Hepatocyte (in vitro differentiated cells): ENCODE results near the gene CFAP54. TPM values are rescaled to one million over a fixed set of nuclear protein-coding genes. Genes with fewer than 3 reads are reported as not detected.

ENCODE experiments used
- DNase-seq: peaks from one replicate; pipeline ENCODE4 v3.0.0-alpha.2; 2016; ENCODE audit warnings: low spot score
- H2AFZ ChIP-seq: fragments of 200-600 bp; sonication (generic); 2 replicates; pipeline ENCODE4 v1.6.0; 2016; ENCODE audit warnings: antibody characterized with exemption, mild to moderate bottlenecking
- H3K27ac ChIP-seq: fragments of 200-600 bp; sonication (generic); 2 replicates; pipeline ENCODE4 v1.5.1; 2016; ENCODE audit warnings: mild to moderate bottlenecking
- H3K27me3 ChIP-seq: fragments of 200-600 bp; sonication (generic); 2 replicates; pipeline ENCODE4 v1.6.1; 2016
- H3K36me3 ChIP-seq: fragments of 200-600 bp; sonication (generic); replicated peaks from 2 replicates; pipeline ENCODE4 v1.5.1; 2016; ENCODE audit warnings: low read depth; ENCODE audit not compliant: insufficient read depth
- H3K4me1 ChIP-seq: fragments of 200-600 bp; sonication (generic); 2 replicates; pipeline ENCODE4 v1.5.1; 2016; ENCODE audit warnings: mild to moderate bottlenecking, moderate library complexity; ENCODE audit not compliant: insufficient read depth
- H3K4me2 ChIP-seq: fragments of 200-600 bp; sonication (generic); 2 replicates; pipeline ENCODE4 v1.6.0; 2016
- H3K4me3 ChIP-seq: fragments of 200-600 bp; sonication (generic); 2 replicates; pipeline ENCODE4 v1.5.1; 2016; ENCODE audit warnings: mild to moderate bottlenecking
- H3K79me2 ChIP-seq: fragments of 200-600 bp; sonication (generic); 2 replicates; pipeline ENCODE4 v1.6.0; 2017; ENCODE audit warnings: mild to moderate bottlenecking
- H3K9me2 ChIP-seq: fragments of 200-600 bp; sonication (generic); replicated peaks from 2 replicates; pipeline ENCODE4 v1.6.0; 2017; ENCODE audit warnings: mild to moderate bottlenecking; ENCODE audit not compliant: insufficient read depth
- H3K9me3 ChIP-seq: fragments of 200-600 bp; sonication (generic); 2 replicates; pipeline ENCODE4 v1.5.1; 2016; ENCODE audit warnings: low read depth, mild to moderate bottlenecking
- H4K20me1 ChIP-seq: fragments of 200-600 bp; sonication (generic); 2 replicates; pipeline ENCODE4 v1.6.0; 2016; ENCODE audit warnings: mild to moderate bottlenecking; ENCODE audit not compliant: insufficient read depth, poor library complexity, severe bottlenecking
- CTCF ChIP-seq: fragments of 200-600 bp; sonication (generic); IDR thresholded peaks from 2 replicates; pipeline ENCODE4 v1.5.1; 2016; ENCODE audit warnings: antibody characterized with exemption, mild to moderate bottlenecking; ENCODE audit not compliant: poor library complexity
- EZH2 ChIP-seq: fragments of 200-600 bp; sonication (generic); IDR thresholded peaks from 2 replicates; pipeline ENCODE4 v1.6.1; 2016; ENCODE audit warnings: antibody characterized with exemption, mild to moderate bottlenecking, borderline replicate concordance
- EZH2phosphoT487 ChIP-seq: fragments of 200-600 bp; sonication (generic); IDR thresholded peaks from one replicate; pipeline ENCODE4 v1.6.1; 2018; ENCODE audit warnings: antibody characterized with exemption, mild to moderate bottlenecking, low read depth, moderate library complexity; ENCODE audit not compliant: unreplicated experiment, severe bottlenecking
- WGBS: methylation state at CpG from one replicate; pipeline ENCODE4 v1.1.6; 2016; ENCODE audit warnings: low lambda C conversion rate; ENCODE audit errors: missing lambda C conversion rate; 5-methylcytosine and 5-hydroxymethylcytosine counted together
- polyA plus RNA-seq: library from polyadenylated mRNA; unstranded; fragments of >200 nt; fragmentation: Nextera tagmentation; extraction: Ambion mirVana; gene quantifications from 2 replicates; pipeline ENCODE4 v1.2.1, GENCODE V29; 2016
- total RNA-seq: library from RNA; depleted of rRNA; stranded (reverse); fragments of >200 nt; gene quantifications from 2 replicates; pipeline ENCODE4 v1.2.3, GENCODE V29; 2014

Gene CFAP54
- total and polyA plus RNA-seq, 2 experiments from 2014 or later, result 0.64 to 0.67 TPM

DNA sequence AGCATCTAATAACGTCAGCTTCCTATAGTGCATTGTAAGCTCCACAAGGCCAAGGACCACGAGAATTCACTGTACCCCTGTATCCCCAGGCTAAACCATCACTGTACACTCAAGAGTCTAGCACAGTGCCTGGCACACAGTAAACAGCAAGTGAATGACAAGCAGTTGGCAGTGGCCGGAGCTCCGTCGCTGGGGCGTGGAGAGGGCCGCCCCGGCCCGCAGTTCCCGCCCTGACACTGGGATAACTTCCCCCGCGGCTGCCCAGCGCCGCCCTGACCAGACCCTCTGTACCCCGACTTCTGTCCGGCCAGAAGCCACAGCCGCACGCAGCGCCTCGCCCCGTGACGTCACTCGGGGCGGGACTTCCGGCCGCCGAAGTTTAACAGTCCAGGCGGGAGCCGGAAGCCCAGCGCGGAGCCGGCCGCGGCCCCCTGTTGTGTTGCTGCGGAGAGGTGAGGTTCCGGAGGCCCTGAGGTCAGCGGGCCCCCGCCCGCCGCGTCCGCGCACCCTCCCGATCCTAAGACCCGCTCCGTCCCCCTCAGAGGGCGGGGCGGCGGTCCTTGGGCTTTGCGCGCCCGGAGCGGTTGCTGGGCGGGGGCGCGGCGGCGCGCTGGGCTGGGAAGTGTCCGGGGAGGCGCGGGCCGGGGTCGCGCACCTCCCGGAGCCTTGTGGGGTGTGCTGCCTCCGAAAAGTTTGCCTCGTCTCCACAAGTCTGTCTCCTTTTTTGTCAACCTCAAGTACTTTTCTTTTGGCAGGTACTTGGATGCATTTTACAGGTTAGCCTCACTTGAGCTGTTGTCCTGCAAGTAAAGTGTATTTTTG lies 417.7 kb downstream of the CFAP54 start, which contains the start of gene NEDD1:
TSS of gene NEDD1 (plus strand) at position 409 of the 822 bp plus-strand sequence. CDS start 2,503 bp downstream, outside the sequence.
- H3K36me3 ChIP-seq, result no peaks in the 10 kb centered on the region
- H4K20me1 ChIP-seq, result no peaks in the 10 kb centered on the region
- whole genome bisulfite sequencing, result 3% methylated on average over 55 of the region's 68 CpGs
- no peaks in the 10 kb centered on the region for H3K9me3 ChIP-seq
- H3K27ac ChIP-seq, result peak within 1 kb of the TSS; percentile 89
- no peaks in the 10 kb centered on the region for H3K4me1 ChIP-seq
- no peaks in the 10 kb centered on the region for H3K9me2 ChIP-seq
- DNase-seq, result peak; percentile 91
- H3K4me2 ChIP-seq, result peak within 1 kb of the TSS; percentile 91
- H3K79me2 ChIP-seq, result peaks cover 41% of the 10 kb centered on the region
- peak within 1 kb of the TSS; percentile 92 for H3K4me3 ChIP-seq
- peak within 1 kb of the TSS; percentile 99 for H2AFZ ChIP-seq
- no peak for TF ChIP-seq EZH2phosphoT487
- TF ChIP-seq EZH2, result no peak
- no peak for TF ChIP-seq CTCF
- H3K27me3 ChIP-seq, result no peaks in the 10 kb centered on the region

- peak overlapping the region; percentile 92 for H3K4me3 ChIP-seq
- H3K9me3 ChIP-seq, result no peaks in the 10 kb centered on the region
- no peaks in the 10 kb centered on the region for H4K20me1 ChIP-seq
- H3K27me3 ChIP-seq, result no peaks in the 10 kb centered on the region
- H3K79me2 ChIP-seq, result peaks cover 41% of the 10 kb centered on the region
- H3K4me1 ChIP-seq, result no peaks in the 10 kb centered on the region
- peak overlapping the region; percentile 91 for H3K4me2 ChIP-seq
- no peaks in the 10 kb centered on the region for H3K9me2 ChIP-seq
- peak; percentile 33 for DNase-seq
- WGBS, result 9% methylated on average over 23 of the region's 23 CpGs
- H2AFZ ChIP-seq, result peak overlapping the region; percentile 99
- no peak for TF ChIP-seq EZH2phosphoT487
- TF ChIP-seq CTCF, result no peak
- TF ChIP-seq EZH2, result no peak
- H3K36me3 ChIP-seq, result no peaks in the 10 kb centered on the region
- H3K27ac ChIP-seq, result peak overlapping the region; percentile 89
Measured at GRCh38 chr12:96907671-96908422, 418.5 kb downstream of the CFAP54 start.

- no peak for TF ChIP-seq EZH2
- TF ChIP-seq CTCF, result no peak
- no peak for TF ChIP-seq EZH2phosphoT487
- H4K20me1 ChIP-seq, result no peaks in the 10 kb centered on the region
- peaks cover 41% of the 10 kb centered on the region for H3K79me2 ChIP-seq
- peak overlapping the region; percentile 91 for H3K4me2 ChIP-seq
- no peaks in the 10 kb centered on the region for H3K4me1 ChIP-seq
- H3K27ac ChIP-seq, result no peak overlapping the region
- no peak overlapping the region for H3K4me3 ChIP-seq
- no peaks in the 10 kb centered on the region for H3K27me3 ChIP-seq
- H3K36me3 ChIP-seq, result no peaks in the 10 kb centered on the region
- no peak for DNase-seq
- no peaks in the 10 kb centered on the region for H3K9me3 ChIP-seq
- 85% methylated on average over 3 of the region's 3 CpGs for WGBS
- H2AFZ ChIP-seq, result peak overlapping the region; percentile 99
- H3K9me2 ChIP-seq, result no peaks in the 10 kb centered on the region
Measured at GRCh38 chr12:96908423-96908675, 419.0 kb downstream of the CFAP54 start.
